ENCODE measurements around the gene ITM2C. TPM values are rescaled to one million over a fixed set of nuclear protein-coding genes. Genes with fewer than 3 reads are reported as not detected.

ITM2C gene
- total and polyA plus RNA-seq, 4 donors, result 18.0 to 99.7 (median 23.1) TPM

DNA sequence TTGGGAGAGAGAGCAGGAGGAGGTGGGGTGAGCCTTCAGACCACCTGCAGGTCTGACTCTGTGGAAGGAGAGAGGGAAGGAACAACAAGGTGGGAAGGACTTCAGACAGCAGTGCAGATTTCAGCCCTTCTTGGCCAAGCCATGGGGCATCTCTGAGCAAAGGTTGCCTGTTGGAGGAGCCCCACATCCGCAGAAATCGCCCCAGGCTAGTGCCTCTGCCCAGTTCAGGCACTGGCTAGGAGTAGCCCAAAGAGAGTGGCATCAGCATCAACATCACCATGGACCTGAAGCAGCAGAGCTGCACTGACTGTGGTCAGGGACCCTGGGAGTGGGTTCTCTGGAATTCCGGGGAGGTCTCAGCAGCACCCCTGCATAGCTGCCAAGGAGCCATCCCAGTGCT lies 50.1 kb downstream of the ITM2C start:
- Histone ChIP-seq H3K4me1 (ENCODE audit: control insufficient read depth in 5 of 5, insufficient read depth in 5 of 5, low read length in 5 of 5) (no peaks in the 10 kb centered on the region), H3K27ac (ENCODE audit: low read depth in 1 of 2, low read length in 1 of 2) (no peak overlapping the region), H3K36me3 (ENCODE audit: control insufficient read depth in 4 of 4, insufficient read depth in 4 of 4, low read length in 4 of 4) (no peaks in the 10 kb centered on the region), H3K9ac (ENCODE audit: insufficient read depth in 1 of 2, low read length in 2 of 2) (no peak overlapping the region), H3K27me3 (ENCODE audit: control insufficient read depth in 3 of 3, insufficient read depth in 3 of 3, low read length in 2 of 3) (peaks cover 0 to 3% (median 0%) of the 10 kb centered on the region in 3 donors), H3K9me3 (ENCODE audit: control insufficient read depth in 4 of 4, insufficient read depth in 3 of 4, low read length in 3 of 4) (peaks cover 0 to 2% (median 0%) of the 10 kb centered on the region in 4 donors), H3K4me3 (no peak overlapping the region)
- ATAC-seq (ENCODE audit: insufficient read depth, low FRiP score), result no peak
- 90 to 95% methylated on average over 3 of the region's 3 CpGs for WGBS, 2 donors
- no peak for DNase-seq
- no peak for TF ChIP-seq CTCF (IDR thresholded peaks at IDR 0.05; ENCODE audit: control extremely low read depth, extremely low read depth)

DNA sequence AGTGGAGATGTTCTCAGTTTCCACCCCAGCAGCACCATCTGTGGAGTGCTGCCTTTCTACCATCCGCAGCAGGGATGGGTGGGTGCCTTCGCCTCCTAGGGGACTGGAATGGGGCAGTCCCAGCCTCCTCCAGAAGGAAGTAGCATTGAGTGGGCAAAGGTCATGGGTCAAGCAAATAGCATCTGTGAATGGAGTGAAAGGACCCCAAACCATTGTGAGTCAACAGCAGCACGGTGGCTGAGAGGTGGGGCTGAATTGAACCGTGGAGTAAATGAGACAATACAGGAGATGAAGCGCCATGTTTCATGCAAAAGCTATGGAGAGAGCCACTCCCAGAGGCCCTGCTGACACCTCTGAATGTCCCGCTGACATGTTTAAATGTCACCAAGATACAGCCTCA lies 50.6 kb downstream of the ITM2C start:
- no peak for DNase-seq
- TF ChIP-seq CTCF (IDR thresholded peaks at IDR 0.05; ENCODE audit: control extremely low read depth, extremely low read depth), result no peak
- Histone ChIP-seq H3K27me3 (ENCODE audit: control insufficient read depth in 3 of 3, insufficient read depth in 3 of 3, low read length in 2 of 3) (peaks cover 0 to 3% (median 0%) of the 10 kb centered on the region in 3 donors), H3K4me1 (ENCODE audit: control insufficient read depth in 5 of 5, insufficient read depth in 5 of 5, low read length in 5 of 5) (no peaks in the 10 kb centered on the region), H3K4me3 (no peak overlapping the region), H3K36me3 (ENCODE audit: control insufficient read depth in 4 of 4, insufficient read depth in 4 of 4, low read length in 4 of 4) (no peaks in the 10 kb centered on the region), H3K27ac (ENCODE audit: low read depth in 1 of 2, low read length in 1 of 2) (no peak overlapping the region), H3K9me3 (ENCODE audit: control insufficient read depth in 4 of 4, insufficient read depth in 3 of 4, low read length in 3 of 4) (peaks cover 0 to 2% (median 0%) of the 10 kb centered on the region in 4 donors), H3K9ac (ENCODE audit: insufficient read depth in 1 of 2, low read length in 2 of 2) (no peak overlapping the region)
- ATAC-seq (ENCODE audit: insufficient read depth, low FRiP score), result no peak
- WGBS, 2 donors, result 76 to 90% methylated on average over 6 of the region's 6 CpGs

DNA sequence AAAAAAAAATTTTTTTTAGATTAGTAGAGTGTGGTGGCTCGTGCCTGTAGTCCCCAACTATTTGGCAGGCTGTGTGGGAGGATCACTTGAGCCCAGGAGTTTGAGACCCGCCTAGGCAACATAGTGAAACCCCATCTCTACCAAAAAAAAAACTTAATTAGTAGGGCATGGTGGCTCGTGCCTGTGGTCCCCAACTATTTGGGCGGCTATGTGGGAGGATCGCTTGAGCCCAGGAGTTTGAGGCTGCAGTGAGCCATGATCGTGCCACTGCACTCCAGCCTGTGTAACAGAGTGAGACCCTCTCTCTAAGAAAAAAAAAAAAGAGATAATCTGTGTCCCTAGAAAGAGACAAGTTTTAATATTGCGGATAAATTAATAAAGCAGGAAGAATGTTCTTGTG lies 51.5 kb downstream of the ITM2C start:
- no peak overlapping the region for H3K9ac ChIP-seq (ENCODE audit: insufficient read depth in 1 of 2, low read length in 2 of 2)
- no peak overlapping the region for H3K4me3 ChIP-seq
- H3K27ac ChIP-seq (ENCODE audit: low read depth in 1 of 2, low read length in 1 of 2), result no peak overlapping the region
- WGBS, 2 donors, result 87 to 95% methylated on average over 7 of the region's 7 CpGs
- no peaks in the 10 kb centered on the region for H3K36me3 ChIP-seq (ENCODE audit: control insufficient read depth in 4 of 4, insufficient read depth in 4 of 4, low read length in 4 of 4)
- no peak for DNase-seq
- peaks cover 0 to 2% (median 0%) of the 10 kb centered on the region in 4 donors for H3K9me3 ChIP-seq (ENCODE audit: control insufficient read depth in 4 of 4, insufficient read depth in 3 of 4, low read length in 3 of 4)
- TF ChIP-seq CTCF (IDR thresholded peaks at IDR 0.05; ENCODE audit: control extremely low read depth, extremely low read depth), result no peak
- H3K27me3 ChIP-seq (ENCODE audit: control insufficient read depth in 3 of 3, insufficient read depth in 3 of 3, low read length in 2 of 3), result peaks cover 0 to 3% (median 2%) of the 10 kb centered on the region in 3 donors
- H3K4me1 ChIP-seq (ENCODE audit: control insufficient read depth in 5 of 5, insufficient read depth in 5 of 5, low read length in 5 of 5), result no peaks in the 10 kb centered on the region
- no peak for ATAC-seq (ENCODE audit: insufficient read depth, low FRiP score)

DNA sequence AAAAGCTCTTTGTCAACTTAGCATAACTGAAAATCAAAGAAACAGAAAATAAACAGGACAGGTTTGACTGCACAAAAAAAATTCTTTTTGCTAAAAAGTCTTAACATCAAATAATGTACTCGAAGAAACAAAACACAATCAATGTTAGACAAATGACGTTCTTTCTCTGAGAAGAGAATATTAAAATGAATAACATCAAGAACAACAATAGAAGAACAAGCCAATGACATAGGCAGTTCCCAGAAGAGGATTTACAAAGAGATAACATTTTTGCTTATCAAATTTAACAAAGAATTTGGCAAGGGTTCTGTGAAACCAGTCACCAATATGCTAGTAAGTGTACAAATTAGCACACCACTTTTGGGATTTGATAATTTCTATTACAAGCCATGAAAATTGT lies 54.5 kb downstream of the ITM2C start:
- no peaks in the 10 kb centered on the region for H3K36me3 ChIP-seq (ENCODE audit: control insufficient read depth in 4 of 4, insufficient read depth in 4 of 4, low read length in 4 of 4)
- H3K9ac ChIP-seq (ENCODE audit: insufficient read depth in 1 of 2, low read length in 2 of 2), result no peak overlapping the region
- DNase-seq (no peak), ATAC-seq (ENCODE audit: insufficient read depth, low FRiP score) (no peak)
- H3K4me1 ChIP-seq (ENCODE audit: control insufficient read depth in 5 of 5, insufficient read depth in 5 of 5, low read length in 5 of 5), result no peaks in the 10 kb centered on the region
- H3K27me3 ChIP-seq (ENCODE audit: control insufficient read depth in 3 of 3, insufficient read depth in 3 of 3, low read length in 2 of 3), result peaks cover 0 to 3% (median 0%) of the 10 kb centered on the region in 3 donors
- 73 to 90% methylated on average over 2 of the region's 2 CpGs for WGBS, 2 donors
- no peak for TF ChIP-seq CTCF (IDR thresholded peaks at IDR 0.05; ENCODE audit: control extremely low read depth, extremely low read depth)
- H3K9me3 ChIP-seq (ENCODE audit: control insufficient read depth in 4 of 4, insufficient read depth in 3 of 4, low read length in 3 of 4), result no peaks in the 10 kb centered on the region
- no peak overlapping the region for H3K4me3 ChIP-seq
- H3K27ac ChIP-seq (ENCODE audit: low read depth in 1 of 2, low read length in 1 of 2), result no peak overlapping the region

Data from lung (tissue), 12 donors.